GM21529 (cell line): Measurements from ENCODE around the gene IGF2BP2.
"Not testable (repeated sequence)": the region's sequence is repeated elsewhere in the genome, so short reads cannot be mapped to it uniquely, and the experiment has no call there.

Experiments used
- ATAC-seq: cut with Tn5 transposase; IDR thresholded peaks from one replicate; pipeline ENCODE4 v1.9.1; 2021; ENCODE audit not compliant: unreplicated experiment

IGF2BP2 gene

DNA sequence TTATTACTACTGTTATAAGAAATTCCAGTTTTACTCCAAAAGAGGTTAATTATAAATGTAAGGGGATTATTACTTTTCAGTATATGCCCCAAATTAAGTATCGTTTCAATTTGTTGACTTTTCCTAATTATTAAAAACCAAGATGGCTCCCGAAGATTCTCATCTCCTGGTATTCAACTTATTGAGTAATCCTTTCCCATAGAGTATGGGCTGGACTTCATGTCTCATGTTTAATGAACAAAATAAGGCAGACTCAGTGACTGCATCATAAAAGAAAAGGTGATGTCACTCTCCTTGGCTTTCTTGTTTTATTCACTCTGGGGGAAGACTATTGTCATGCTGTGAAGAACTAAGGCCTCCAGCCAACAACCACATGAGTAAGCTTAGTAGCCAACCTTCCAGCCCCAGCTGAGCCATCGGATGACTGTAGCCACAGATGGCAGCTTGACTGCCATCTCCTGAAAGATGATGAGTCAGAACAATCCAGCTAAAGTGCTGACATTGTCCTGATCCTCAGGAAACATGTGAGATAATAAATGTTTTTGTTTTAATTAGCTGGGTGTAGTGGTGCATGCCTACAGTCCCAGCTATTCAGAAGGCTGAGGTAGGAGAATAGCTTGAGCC lies 17.3 kb downstream of the IGF2BP2 start:
- no peak for ATAC-seq

DNA sequence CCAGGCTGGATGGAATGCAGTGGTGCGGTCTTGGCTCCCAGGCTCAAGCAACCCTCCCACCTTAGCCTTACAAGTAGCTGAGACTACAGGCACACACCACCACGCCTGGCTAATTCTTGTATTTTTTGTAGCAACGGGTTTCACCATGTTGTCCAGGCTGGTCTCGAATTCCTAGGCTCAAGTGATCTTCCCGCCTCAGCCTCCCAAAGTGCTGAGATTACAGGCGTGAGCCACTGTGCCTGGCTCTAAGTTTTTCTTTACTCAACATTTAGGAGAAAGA lies 26.1 kb downstream of the IGF2BP2 start:
- not testable (repeated sequence) for ATAC-seq

DNA sequence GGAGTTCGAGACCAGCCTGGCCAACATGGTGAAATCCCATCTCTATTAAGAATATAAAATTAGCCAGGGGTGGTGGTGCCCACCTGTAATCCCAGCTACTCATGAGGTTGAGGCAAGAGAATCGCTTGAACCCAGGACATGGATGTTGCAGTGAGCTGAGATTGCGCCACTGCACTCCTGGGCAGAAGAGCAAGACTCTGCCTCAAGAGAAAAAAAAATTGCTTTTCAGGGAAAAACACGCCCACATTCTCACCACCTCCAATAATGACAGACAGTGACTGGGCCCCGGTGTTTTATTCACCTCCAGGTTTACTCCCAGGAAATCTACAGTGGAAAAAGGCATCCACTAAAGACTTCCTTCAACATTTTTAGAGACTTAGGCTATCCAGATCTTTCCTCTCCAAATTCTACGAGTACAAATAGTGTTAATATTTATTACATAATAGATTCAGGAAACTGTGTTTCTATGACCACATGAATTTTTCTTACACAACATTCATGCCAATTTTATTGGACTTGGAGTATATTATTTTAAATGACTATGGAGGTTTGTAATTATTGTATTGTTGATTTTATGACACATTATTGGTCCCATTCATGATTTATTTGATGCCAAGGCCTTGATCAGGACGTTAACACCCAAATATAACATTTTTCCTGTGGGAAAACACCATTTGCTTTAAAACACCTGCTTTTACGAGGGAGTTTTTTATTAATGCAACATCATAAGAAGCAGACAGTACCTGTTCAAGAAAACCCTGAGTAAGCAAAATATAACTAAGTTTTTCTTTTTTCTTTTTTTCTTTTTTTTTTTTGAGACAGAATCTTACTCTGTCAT lies 26.6 kb downstream of the IGF2BP2 start:
- ATAC-seq = no peak

DNA sequence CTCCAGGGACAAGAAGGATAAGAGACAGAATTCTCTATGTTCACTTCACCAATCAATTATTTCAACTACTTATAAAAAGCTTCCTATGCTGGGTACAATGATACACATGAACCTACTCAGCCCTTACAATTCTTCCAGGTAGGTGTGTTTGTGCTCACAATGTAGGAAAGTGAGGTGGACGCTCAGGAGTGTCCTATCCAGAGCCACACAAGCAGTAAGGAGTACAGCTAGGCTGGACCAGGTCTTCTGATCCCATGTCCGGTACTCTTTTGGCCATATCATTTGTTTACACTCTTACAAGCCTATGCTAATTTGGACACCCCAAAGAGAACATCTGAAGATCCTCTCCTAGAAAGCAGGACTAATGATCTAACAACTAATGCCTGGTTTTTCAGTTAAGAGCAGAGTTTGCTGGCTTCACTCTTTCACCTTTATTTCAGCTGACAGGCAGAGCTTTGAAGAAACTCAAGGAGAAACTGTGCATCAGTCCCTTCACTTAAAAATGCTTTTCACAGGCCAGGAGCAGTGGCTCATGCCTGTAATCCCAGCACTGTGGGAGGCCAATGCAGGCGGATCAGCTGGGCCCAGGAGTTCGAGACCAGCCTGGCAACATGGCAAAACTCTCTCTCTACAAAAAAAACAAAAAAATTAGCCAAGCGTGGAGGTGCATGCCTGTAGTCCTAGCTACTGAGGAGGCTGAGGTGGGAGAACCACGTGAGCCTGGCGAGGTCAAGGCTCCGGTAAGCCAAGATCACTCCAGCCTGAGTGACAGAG lies 27.5 kb downstream of the IGF2BP2 start:
- no peak for ATAC-seq

DNA sequence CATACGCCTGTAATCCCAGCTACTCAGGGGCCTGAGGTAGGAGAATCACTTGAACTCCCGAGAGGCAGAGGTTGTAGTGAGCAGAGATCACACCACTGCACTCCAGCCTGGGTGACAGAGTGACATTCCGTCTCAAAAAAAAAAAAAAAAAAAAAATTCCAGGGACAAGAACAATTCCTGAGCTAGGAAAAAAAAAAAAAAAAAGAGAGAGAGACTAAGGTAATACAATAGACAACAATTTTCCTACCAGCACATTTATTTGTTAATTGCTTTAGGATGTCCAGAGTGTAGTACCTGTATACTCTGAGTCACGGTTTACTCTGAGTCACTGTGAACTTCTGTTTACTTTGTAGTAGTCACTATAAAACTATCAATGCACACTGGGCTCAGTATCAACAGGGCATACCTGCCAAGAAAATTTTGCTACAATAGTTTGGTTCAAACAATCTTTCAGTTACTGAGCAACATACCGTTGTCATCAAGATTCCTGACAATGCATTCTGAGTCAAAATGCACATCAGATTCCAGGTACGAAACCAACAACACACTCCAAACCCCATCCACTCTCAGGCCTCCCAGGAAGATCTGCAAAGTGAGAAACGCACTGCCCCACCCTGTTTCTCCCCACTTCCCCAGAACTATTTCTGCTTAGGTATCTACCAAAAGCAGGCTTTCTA lies 28.3 kb downstream of the IGF2BP2 start:
- no peak for ATAC-seq

DNA sequence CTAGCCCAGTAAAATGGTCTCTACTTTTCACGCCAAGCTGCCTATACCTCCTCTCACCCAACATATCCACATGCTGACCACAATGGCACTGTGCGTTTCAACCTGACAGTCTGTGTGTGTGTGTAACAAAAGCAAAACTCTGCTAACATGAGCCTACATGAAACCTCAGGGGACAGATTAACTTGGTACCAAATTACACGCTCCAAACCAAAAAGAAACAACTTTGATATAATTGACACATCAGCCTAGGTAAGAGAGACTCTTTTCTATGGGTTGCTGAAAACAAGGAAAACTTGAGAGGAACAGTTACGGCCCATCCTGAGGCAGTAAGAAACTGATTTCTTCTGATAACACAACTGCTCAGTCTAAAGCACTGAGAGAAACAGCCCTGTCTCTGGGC lies 31.5 kb downstream of the IGF2BP2 start:
- ATAC-seq = no peak

DNA sequence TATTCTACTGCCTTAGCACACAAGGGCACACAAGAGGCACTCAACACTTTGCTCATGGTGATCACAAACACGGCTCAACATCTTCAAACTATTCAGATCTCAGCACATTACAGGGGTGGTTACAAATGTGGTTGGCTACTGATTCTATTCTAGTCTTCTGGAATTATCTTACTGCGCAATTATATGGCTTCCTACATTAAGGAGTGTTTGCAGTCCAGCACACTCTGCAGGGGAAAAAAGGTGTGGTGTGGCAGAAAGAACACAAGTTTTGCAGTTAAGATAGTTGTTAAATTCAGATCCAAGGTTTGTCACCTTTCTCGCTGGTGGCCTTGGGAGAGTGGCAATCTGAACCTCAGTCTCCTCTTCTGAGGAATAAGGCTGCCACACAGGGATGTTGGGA lies 31.9 kb downstream of the IGF2BP2 start:
- ATAC-seq = no peak

DNA sequence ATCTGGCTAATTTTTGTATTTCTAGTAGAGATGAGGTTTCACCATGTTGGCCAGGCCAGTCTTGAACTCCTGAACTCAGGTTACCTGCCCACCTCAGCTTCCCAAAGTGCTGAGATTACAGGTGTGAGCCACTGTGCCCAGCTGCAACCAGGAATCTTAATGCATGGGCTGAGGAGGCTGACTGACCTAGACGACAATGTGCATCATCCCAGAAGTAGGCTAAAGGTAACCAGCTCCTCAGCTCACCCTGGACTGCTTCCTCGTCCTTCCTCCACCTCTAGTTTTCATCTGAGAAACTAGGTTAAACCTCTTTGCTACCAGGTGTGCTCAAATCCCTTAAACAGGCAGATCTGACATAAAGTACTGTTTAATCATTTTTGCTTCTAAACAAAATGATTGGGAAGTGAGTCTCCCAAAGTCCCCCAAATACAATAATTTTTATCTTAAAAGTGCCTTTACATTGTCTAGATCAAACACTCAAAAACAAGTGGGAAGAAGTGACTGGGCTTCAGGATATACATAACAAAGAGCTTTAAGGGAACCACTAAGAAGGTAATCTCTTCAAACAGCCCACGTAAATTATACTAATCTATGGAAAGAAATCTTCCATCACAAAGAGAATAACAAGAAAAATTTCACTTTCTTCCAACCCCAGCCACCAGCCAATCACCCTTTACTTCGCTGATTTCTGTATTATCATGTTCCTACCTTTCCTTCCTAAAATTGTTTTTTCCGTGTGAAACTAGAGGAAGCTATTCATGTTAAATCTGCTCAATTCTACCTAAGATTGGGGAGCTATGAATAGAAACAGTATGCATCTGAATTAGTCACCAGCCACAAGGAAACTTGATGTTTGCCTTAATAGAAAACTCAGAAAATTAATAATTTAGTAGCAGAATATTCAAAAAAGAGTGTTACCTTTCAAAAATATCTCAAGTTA lies 34.7 kb downstream of the IGF2BP2 start:
- no peak for ATAC-seq

DNA sequence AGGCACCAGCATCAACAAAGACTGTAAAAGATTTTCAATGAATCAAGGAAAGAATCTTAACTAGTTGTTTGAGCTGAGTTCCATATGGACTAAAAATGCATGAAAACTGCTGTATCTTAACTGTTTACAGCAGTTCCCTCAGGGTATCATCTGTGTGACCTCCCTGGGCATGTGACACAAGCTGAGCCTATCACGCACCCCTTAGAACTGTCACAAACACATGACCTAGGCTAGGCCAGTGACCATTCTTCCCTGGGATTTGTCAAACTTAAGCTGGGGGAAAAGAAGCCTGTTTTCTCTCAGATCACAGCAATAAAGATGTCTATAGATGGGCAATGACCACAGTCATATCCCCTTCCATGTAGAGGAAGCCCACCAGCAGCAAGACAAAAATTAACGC lies 35.7 kb downstream of the IGF2BP2 start:
- ATAC-seq = no peak

DNA sequence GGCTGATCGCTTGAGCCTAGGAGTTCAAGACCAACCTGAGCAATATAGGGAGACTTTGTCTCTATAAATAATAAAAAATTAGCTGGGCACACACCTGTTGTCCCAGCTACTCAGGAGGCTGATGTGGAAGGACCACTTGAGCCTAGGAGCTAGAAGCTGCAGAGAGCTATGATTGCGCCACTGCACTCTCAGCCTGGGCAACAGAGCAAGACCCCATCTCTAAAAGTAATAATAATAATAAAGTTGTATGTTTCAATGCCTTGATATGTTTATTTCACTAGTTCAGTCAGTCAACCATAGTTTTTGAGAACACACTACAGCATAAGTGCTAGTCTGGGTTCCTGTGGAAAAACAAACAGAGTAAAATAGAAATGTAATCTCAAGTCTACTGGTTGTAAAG lies 36.5 kb downstream of the IGF2BP2 start:
- ATAC-seq = no peak

DNA sequence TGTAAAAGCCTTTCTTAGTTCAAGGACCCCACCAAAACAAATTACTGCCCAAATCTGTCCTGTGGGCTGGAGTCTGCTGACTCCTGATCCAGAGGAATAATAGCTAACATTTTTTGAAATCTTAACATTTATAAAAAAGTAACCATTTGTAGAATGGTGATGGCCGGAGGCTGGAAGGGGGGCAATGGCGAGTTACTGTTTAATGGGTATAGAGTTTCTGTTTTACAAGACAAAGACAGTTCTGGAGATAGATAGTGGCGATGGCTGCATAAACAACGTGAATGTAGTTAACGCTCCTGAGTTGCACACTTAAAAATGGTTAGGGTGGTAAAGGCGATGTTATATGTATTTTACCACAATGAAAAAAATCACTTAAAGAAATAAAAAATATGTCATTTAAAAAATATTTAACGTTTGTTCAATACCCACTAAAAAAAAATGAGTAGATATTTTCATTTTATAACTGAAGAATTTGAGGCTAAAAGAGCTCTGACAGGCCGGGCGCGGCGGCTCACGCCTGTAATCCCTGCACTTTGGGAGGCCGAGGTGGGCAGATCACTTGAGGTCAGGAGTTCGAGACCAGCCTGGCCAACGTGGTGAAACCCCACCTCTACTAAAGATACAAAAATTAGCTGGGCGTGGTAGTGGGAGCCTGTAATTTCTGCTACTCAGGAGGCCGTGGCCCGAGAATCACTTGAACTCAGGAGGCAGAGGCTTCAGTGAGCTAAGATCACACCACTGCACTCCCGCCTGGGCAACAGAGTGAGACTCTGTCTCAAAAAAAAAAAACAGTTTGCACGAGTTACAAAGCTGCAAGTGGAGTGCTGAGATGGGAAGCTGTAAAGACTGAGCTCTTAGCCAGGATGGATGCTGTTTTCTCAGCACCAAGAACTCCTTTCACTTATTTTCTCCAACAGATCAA lies 37.6 kb downstream of the IGF2BP2 start:
- no peak for ATAC-seq

DNA sequence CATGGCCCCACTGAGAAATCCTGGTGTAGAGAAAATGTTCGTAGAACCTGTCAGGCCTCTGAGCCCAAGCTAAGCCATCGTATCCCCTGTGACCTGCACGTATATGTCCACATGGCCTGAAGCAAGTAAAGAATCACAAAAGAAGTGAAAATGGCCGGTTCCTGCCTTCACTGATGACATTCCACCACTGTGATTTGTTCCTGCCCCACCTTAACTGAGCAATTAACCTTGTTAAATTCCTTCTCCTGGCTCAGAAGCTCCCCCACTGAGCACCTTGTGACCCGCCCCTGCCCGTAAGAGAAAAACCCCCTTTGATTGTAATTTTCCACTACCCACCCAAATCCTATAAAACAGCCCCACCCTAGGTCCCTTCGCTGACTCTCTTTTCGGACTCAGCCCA lies 38.6 kb downstream of the IGF2BP2 start:
- ATAC-seq = not testable (repeated sequence)

DNA sequence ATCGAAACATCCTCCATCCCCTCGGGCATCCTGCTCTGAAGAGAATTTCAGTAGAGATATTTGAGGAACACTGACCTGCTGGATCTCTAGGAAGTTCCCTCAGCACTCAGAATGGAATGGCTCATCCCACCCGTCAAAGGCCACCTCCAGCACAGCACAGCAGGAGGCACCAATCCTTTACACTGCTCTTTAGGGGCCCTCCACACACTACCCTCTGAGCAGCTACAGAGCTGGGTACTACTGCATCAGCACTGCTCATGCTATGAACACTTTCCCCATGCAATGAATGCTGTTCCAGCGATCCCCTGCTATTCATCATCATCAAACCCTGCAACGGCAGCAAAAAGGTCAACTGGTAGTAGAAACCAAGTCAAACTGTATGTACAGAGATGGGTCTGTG lies 40.5 kb downstream of the IGF2BP2 start:
- ATAC-seq = no peak

DNA sequence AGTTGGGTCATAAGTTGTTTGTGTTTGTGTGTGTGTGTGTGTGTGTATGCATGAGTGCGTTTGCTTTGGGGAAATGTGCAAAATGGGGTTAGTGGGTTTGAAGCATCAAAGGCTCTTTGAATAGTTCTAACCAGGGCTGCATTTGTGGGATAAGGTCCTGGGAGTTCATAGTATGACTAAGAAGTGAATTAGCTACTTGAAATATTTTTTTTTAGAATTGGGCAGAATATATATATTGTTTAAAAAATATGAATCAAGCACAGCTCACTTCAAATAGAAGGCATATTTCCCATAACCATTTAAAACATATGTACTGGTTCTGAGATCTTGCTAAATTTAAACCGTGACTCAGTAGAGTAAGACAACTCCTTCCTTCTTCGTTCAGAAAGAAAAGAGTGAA lies 43.1 kb downstream of the IGF2BP2 start:
- ATAC-seq = no peak

DNA sequence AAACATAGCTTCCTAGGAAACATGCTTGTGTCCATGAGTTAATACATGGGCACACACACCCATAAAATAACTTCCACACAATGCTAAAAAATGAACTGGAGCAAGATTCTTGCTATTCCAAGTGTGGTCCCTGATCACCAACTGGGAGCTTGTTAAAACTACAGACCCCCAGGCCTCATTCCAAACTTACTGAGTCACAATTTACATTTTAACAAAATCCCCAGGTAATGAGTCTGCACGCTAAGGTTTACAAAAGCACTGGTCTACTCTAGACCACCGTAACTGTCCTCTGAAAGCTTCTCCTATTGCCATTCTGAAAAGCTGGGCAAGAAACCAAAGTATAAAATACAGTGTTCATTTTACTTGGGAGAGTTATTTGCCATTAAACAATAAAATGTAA lies 45.4 kb downstream of the IGF2BP2 start:
- ATAC-seq = no peak

DNA sequence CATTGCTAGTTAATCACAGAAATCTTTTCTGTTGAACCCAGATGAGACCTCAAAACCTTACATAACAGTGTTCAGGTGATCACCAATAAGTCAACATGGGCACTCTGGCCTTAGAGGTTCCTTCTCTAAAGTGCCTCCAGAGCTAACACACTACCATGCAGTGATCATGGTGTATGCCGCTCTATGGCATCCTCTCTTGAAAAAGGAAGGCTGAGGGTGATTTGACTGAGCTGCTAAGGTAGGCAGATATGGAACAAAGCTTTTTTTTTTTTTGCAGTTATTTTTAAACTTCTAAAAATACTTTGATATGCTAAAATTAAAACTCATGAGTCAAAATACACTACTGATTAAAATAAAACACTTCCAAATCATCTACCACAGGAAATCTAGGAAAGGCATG lies 46.0 kb downstream of the IGF2BP2 start:
- ATAC-seq = no peak

DNA sequence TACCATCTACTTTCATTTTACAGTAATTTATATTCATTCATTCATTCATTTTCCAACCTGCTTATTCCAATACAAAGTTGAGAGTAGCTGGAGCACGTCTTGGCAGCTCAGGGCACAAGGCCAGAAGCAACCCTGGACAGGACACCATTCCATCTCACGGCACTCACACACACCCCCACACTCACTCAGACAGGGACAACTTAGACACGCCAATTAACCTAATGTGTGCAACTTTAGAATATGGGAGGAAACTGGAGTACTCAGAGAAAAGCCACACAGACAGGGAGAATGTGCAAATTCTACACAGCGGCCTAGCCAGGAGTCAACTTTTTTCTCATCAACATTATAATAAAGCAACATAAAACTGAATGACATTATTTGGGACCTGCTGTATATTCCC lies 46.7 kb downstream of the IGF2BP2 start:
- ATAC-seq = no peak

DNA sequence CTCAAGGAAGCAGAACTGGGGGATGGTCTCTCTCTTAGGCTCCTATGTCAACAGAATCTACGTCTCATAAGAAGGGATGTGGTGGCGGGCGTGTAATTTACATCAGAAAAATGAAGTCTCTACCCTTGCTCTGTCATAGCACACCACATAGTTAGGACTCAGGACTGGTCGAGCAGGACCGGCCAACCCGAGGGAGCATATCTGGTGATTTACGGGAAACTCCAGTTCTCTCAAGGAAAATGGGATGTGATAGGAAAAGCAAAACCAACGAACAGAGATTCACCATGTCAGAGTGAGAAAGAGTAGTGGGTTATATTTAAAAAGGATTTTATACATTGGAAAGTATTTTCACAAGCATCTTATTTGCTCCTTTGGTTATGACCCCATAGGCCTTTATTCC lies 54.7 kb downstream of the IGF2BP2 start:
- no peak for ATAC-seq

DNA sequence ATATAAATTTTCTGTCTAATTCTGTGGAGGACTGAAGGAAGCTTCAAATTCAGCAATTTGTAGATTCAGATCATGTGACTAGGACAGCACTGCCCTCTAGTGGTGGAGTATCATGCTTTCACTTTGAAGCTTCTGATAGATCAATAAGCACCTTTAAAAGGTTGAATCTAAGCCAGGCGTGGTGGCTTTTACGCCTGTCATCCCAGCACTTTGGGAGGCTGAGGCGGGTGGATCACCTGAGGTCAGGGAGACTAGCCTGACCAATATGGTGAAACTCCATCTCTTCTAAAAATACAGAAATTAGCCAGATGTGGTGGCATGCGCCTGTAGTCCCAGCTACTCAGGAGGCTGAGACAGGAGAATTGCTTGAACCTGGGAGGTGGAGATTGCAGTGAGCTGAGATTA lies 56.3 kb downstream of the IGF2BP2 start:
- peak; percentile 73 for ATAC-seq
